Chondrocyte (in vitro differentiated cells): Measurements from ENCODE around the gene EXD3. TPM values are rescaled to one million over a fixed set of nuclear protein-coding genes. Genes with fewer than 3 reads are reported as not detected.
"Not testable (repeated sequence)": the region's sequence is repeated elsewhere in the genome, so short reads cannot be mapped to it uniquely, and the experiment has no call there.

Source experiments
- DNase-seq: peaks from one replicate; pipeline ENCODE4 v3.0.0; 2021; ENCODE audit warnings: mixed read lengths, low spot score
- H3K27ac Mint-ChIP-seq: one replicate; pipeline ENCODE4 v1.8.0; 2021; ENCODE audit warnings: mild to moderate bottlenecking, moderate library complexity, mixed read lengths; ENCODE audit not compliant: unreplicated experiment
- H3K27me3 Mint-ChIP-seq: 2 replicates; pipeline ENCODE4 v1.8.0; 2021; ENCODE audit warnings: low read depth, mixed read lengths
- H3K36me3 Mint-ChIP-seq: 2 replicates; pipeline ENCODE4 v1.8.0; 2021; ENCODE audit warnings: low read depth, mixed read lengths
- H3K4me1 Mint-ChIP-seq: 2 replicates; pipeline ENCODE4 v1.8.0; 2021; ENCODE audit warnings: low read depth, mild to moderate bottlenecking, mixed read lengths
- H3K4me3 Mint-ChIP-seq: one replicate; pipeline ENCODE4 v1.8.0; 2021; ENCODE audit warnings: mild to moderate bottlenecking, moderate library complexity, mixed read lengths; ENCODE audit not compliant: unreplicated experiment
- H3K9me3 Mint-ChIP-seq: 2 replicates; pipeline ENCODE4 v1.8.0; 2021; ENCODE audit warnings: low read depth, mixed read lengths
- CTCF ChIP-seq: fragments of 200-600 bp; sonication (generic); IDR thresholded peaks from 2 replicates; pipeline ENCODE4 v1.5.0; 2021; ENCODE audit warnings: antibody characterized with exemption, mild to moderate bottlenecking, moderate library complexity
- total RNA-seq: library from RNA; stranded (reverse); gene quantifications from 3 replicates; pipeline ENCODE4 v1.2.1, GENCODE V29; 2021

The EXD3 gene
- total RNA-seq, 1 donor from 2014 or later, result 11.6 TPM

DNA sequence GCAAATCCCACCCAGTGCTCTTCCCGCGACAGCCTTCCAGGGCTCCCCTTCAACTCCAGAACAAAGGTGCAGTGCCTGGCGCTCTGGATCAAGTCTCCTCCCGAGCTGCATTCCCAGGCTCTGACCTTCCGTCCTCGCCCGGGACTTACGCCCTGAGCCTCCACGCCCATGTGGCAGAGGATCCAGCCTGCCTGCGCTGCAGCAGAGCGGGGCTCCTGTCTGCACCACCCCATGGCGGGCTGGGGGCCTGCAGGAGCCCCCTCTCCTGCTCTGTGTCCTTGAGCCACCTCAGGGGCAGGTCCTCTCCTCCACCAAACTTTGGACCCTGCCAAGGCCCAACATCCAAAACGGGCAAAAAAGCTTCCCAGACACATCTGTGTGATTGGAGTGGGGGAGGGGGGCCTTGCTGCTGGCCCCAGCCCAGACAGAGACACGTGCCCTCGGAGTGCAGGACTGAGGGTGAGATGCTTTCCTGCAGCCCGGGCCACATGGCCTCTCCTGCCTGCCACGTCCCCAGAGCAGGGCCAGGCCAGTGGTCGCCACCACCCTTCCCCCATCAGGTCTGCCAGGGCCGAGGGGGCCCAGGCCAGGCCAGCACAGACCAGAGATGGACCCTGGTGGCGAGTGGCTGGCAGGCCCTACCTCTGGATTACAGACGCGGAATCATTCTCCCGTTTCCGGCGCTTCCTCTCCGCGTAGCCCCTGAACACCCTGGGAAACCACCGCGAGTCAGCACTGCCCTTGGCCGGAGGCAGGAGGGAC lies 31.8 kb upstream of the EXD3 start:
- no peak overlapping the region for H3K4me3 Mint-ChIP-seq
- peak overlapping the region; percentile 57 for H3K27ac Mint-ChIP-seq
- no peak for TF ChIP-seq CTCF
- no peak for DNase-seq
- no peaks in the 10 kb centered on the region for H3K27me3 Mint-ChIP-seq
- peaks cover 3% of the 10 kb centered on the region for H3K36me3 Mint-ChIP-seq
- no peaks in the 10 kb centered on the region for H3K9me3 Mint-ChIP-seq
- H3K4me1 Mint-ChIP-seq, result peaks cover 36% of the 10 kb centered on the region

DNA sequence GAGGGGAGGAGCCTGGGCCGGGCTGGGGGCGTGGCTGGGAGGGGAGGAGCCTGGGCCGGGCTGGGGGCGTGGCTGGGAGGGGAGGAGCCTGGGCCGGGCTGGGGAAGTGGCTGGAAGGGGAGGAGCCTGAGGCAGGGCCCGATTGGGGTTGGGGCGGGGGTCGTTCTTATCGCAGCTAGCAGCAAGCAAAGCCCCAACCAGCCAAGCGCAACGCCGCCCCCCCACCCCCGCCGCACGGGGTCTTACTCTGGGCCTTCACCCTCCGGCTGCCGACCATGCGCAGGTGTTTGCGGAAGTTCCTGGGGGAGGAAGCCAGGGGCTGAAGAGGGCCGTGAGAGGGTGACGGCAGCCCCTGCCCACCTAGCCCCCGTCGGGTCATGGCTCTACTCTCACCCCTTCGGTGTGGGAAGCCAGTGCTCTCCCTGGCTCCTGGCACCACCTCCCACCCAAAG lies 31.2 kb upstream of the EXD3 start:
- TF ChIP-seq CTCF, result no peak
- Mint-ChIP-seq H3K9me3 (no peaks in the 10 kb centered on the region), H3K27ac (no peak overlapping the region), H3K27me3 (no peaks in the 10 kb centered on the region), H3K4me1 (peaks cover 36% of the 10 kb centered on the region), H3K4me3 (no peak overlapping the region), H3K36me3 (peaks cover 3% of the 10 kb centered on the region)
- no peak for DNase-seq

DNA sequence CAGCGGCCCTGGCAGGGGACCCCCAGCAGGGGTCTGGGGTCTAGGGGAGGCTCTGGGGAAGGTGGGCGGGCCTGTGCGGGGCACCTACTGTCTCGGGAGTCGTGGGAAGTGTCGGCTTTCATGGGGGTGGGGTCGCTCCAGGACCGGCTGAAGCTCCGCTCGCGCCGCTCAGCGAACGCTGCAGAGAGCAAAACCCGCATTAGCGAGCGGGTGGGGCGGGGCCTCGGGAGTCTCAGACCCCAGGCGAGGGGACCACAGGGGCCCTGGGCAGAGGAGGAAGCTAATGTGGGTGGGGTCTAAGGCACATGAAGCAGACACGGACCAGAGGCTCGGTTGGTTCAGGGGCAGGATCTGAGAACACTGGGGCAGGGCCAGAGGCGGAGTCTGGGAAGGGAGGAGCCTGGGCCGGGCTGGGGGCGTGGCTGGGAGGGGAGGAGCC lies 30.7 kb upstream of the EXD3 start:
- DNase-seq, result no peak
- H3K27ac Mint-ChIP-seq, result no peak overlapping the region
- peaks cover 3% of the 10 kb centered on the region for H3K36me3 Mint-ChIP-seq
- peaks cover 36% of the 10 kb centered on the region for H3K4me1 Mint-ChIP-seq
- no peak overlapping the region for H3K4me3 Mint-ChIP-seq
- no peak for TF ChIP-seq CTCF
- H3K9me3 Mint-ChIP-seq, result no peaks in the 10 kb centered on the region
- H3K27me3 Mint-ChIP-seq, result no peaks in the 10 kb centered on the region

- Mint-ChIP-seq H3K27me3 (no peaks in the 10 kb centered on the region), H3K9me3 (no peaks in the 10 kb centered on the region), H3K4me1 (peaks cover 36% of the 10 kb centered on the region), H3K4me3 (no peak overlapping the region), H3K36me3 (peaks cover 3% of the 10 kb centered on the region), H3K27ac (no peak overlapping the region)
- no peak for TF ChIP-seq CTCF
- no peak for DNase-seq
These were observed 30.0 kb upstream of the EXD3 start for GRCh38 chr9:137452761-137453642.

- Mint-ChIP-seq H3K4me1 (peaks cover 37% of the 10 kb centered on the region), H3K36me3 (peaks cover 3% of the 10 kb centered on the region), H3K4me3 (no peak overlapping the region), H3K27me3 (no peaks in the 10 kb centered on the region), H3K27ac (no peak overlapping the region), H3K9me3 (no peaks in the 10 kb centered on the region)
- no peak for DNase-seq
- TF ChIP-seq CTCF, result no peak
These were observed 29.2 kb upstream of the EXD3 start for GRCh38 chr9:137452006-137452760.

- H3K27me3 Mint-ChIP-seq, DNase-seq, H3K27ac Mint-ChIP-seq, H3K9me3 Mint-ChIP-seq, H3K36me3 Mint-ChIP-seq, H3K4me3 Mint-ChIP-seq: not testable (repeated sequence)
- peaks cover 34% of the 10 kb centered on the region for H3K4me1 Mint-ChIP-seq
These were observed 28.5 kb upstream of the EXD3 start for GRCh38 chr9:137451264-137452005.
